HepG2 (cell line): ENCODE measurements around the gene DNAJC18. TPM values are rescaled to one million over a fixed set of nuclear protein-coding genes. Genes with fewer than 3 reads are reported as not detected.

Source experiments
- ATAC-seq: fragments of 200-7000 bp; cut with Tn5 transposase; 3 replicates; pipeline ENCODE4 v1.9.1; 2020; ENCODE audit warnings: mild to moderate bottlenecking, moderate library complexity
- BruUV-seq: library from RNA; stranded (reverse); fragments of 400-500 nt; replicated peaks from 2 replicates; lab custom pipeline; 2021; lab: Mats Ljungman, UMichigan
- CTCF ChIA-PET: fragments of 300-600 bp; formaldehyde crosslinking; extraction: SDS; loops from one replicate; lab custom pipeline; 2021; ENCODE audit warnings: low total read pairs, inconsistent platforms, low intra/inter-chr PET ratio; lab: Yijun Ruan, JAX
- POLR2A ChIA-PET: fragments of 350-600 bp; sonication (Branson Sonifier 250); formaldehyde crosslinking; loops from one replicate; lab custom pipeline; 2020; ENCODE audit warnings: antibody characterized with exemption, inconsistent platforms; lab: Yijun Ruan, JAX
- DNase-seq: peaks from one replicate; pipeline ENCODE4 v3.0.0-alpha.2; 2015; ENCODE audit warnings: low spot score
- FAIRE-seq: peaks from 3 replicates; lab custom pipeline; 2011; peaks lifted over from hg19 to GRCh38; lab: Jason Lieb, UNC
- H2AFZ ChIP-seq: one replicate; pipeline ENCODE4 v1.6.1; 2011; ENCODE audit warnings: low read length, inconsistent platforms
- H3K27ac ChIP-seq: fragments of 300-600 bp; 3 replicates; pipeline ENCODE4 v1.8.0; 2011; ENCODE audit warnings: mixed run types, mild to moderate bottlenecking, mixed read lengths, low read length, inconsistent platforms; ENCODE audit not compliant: insufficient read depth; ENCODE audit errors: extremely low read length
- H3K27me3 ChIP-seq, 2 experiments: fragments of 200-600 bp in 1 of 2; 2 replicates in 1 of 2; 3 replicates in 1 of 2; pipeline versions ENCODE4 v1.6.0 to v1.8.0; 2011; ENCODE audit warnings: low read length in 2 of 2, mild to moderate bottlenecking in 2 of 2, moderate library complexity in 2 of 2, inconsistent platforms in 1 of 2; ENCODE audit not compliant: insufficient read depth in 2 of 2, control insufficient read depth in 1 of 2
- H3K36me3 ChIP-seq, 2 experiments: fragments of 200-600 bp in 1 of 2; replicated peaks in 1 of 2; 2 replicates in 1 of 2; 3 replicates in 1 of 2; pipeline versions ENCODE4 v1.5.1 to v1.8.0; 2011; ENCODE audit warnings: low read length in 2 of 2, inconsistent platforms in 1 of 2; ENCODE audit not compliant: insufficient read depth in 2 of 2, control insufficient read depth in 1 of 2
- H3K4me1 ChIP-seq: 2 replicates; pipeline ENCODE4 v1.5.1; 2012; ENCODE audit warnings: low read length, inconsistent platforms; ENCODE audit not compliant: insufficient read depth
- H3K4me2 ChIP-seq: 2 replicates; pipeline ENCODE4 v1.6.0; 2011; ENCODE audit warnings: low read depth, low read length, inconsistent platforms
- H3K4me3 ChIP-seq, 3 experiments: fragments of 200-600 bp in 1 of 3; sonication (generic), shearing (Covaris generic) in 1 of 3; replicated peaks in 1 of 3; 2 replicates each; pipeline ENCODE4 v1.5.1; 2011 to 2016; ENCODE audit warnings: low read length in 3 of 3, inconsistent platforms in 2 of 3, low read depth in 2 of 3, mild to moderate bottlenecking in 2 of 3, control low read depth in 1 of 3, mixed read lengths in 1 of 3; ENCODE audit not compliant: insufficient read depth in 1 of 3
- H3K79me2 ChIP-seq: one replicate; pipeline ENCODE4 v1.6.1; 2011; ENCODE audit warnings: low read length, inconsistent platforms; ENCODE audit not compliant: insufficient read depth
- H3K9ac ChIP-seq: 2 replicates; pipeline ENCODE4 v1.6.0; 2011; ENCODE audit warnings: mild to moderate bottlenecking, low read depth, low read length, inconsistent platforms; ENCODE audit not compliant: insufficient read depth
- H3K9me3 ChIP-seq: 2 replicates; pipeline ENCODE4 v1.5.1; 2012; ENCODE audit warnings: mild to moderate bottlenecking, low read length
- H4K20me1 ChIP-seq: 2 replicates; pipeline ENCODE4 v1.6.0; 2011; ENCODE audit warnings: inconsistent platforms, mild to moderate bottlenecking, low read length, moderate library complexity; ENCODE audit not compliant: insufficient read depth
- BCL6 ChIP-seq: IDR thresholded peaks from 2 replicates; pipeline ENCODE4 v1.6.1; 2016; ENCODE audit warnings: missing genetic modification reagents, missing compliant biosample characterization
- HNRNPH1 ChIP-seq: fragments of 200-400 bp; formaldehyde crosslinking; optimal IDR thresholded peaks from 2 replicates; pipeline ENCODE3; 2017; ENCODE audit warnings: mild to moderate bottlenecking, low read depth, low read length
- NFKBIZ ChIP-seq: IDR thresholded peaks from 2 replicates; pipeline ENCODE4 v1.6.1; 2018; ENCODE audit warnings: missing genetic modification reagents, missing compliant biosample characterization
- NKX3-1 ChIP-seq: sonication (generic); formaldehyde crosslinking; IDR thresholded peaks from 2 replicates; pipeline ENCODE4 v1.5.0; 2020; ENCODE audit warnings: missing genetic modification reagents
- SRY ChIP-seq: sonication (generic); formaldehyde crosslinking; IDR thresholded peaks from 2 replicates; pipeline ENCODE4 v1.8.0; 2022; ENCODE audit warnings: mild to moderate bottlenecking, missing genetic modification reagents
- UBTF ChIP-seq: sonication (generic); formaldehyde crosslinking; IDR thresholded peaks from 2 replicates; pipeline ENCODE4 v1.4.0; 2020; ENCODE audit warnings: mild to moderate bottlenecking, missing genetic modification reagents
- ZC3H13 ChIP-seq: sonication (generic); formaldehyde crosslinking; IDR thresholded peaks from 2 replicates; pipeline ENCODE4 v1.8.1; 2023; ENCODE audit warnings: mild to moderate bottlenecking, missing genetic modification reagents, moderate library complexity
- ZKSCAN5 ChIP-seq: sonication (generic); formaldehyde crosslinking; IDR thresholded peaks from 2 replicates; pipeline ENCODE4 v1.5.1; 2020; ENCODE audit warnings: mild to moderate bottlenecking, missing genetic modification reagents
- WGBS: methylation state at CpG from one replicate; pipeline ENCODE4 v1.1.6; 2017; ENCODE audit warnings: low lambda C conversion rate; 5-methylcytosine and 5-hydroxymethylcytosine counted together
- in situ Hi-C: cut with HindIII; loops from 2 replicates; pipeline ENCODE4 v1.10.0; 2017; ENCODE audit warnings: low pct_unique_long_range_greater_than_20kb; ENCODE audit not compliant: extremely low pct_ligation_motif_present
- intact Hi-C: fragments of 100-400 bp; cut with micrococcal nuclease; formaldehyde crosslinking; loops from one replicate; pipeline ENCODE4 v1.10.0; 2022; ENCODE audit not compliant: unreplicated experiment
- polyA plus RNA-seq, 8 experiments: library from polyadenylated mRNA; depleted of rRNA in 3 of 8; stranded (reverse) in 7 of 8; unstranded in 1 of 8; fragments of >200 nt; fragmentation: Illumina TruSeq in 4 of 8; extraction: Trizol in 4 of 8; gene quantifications; 2 replicates each; pipeline versions ENCODE4 v1.2.1 to v1.2.3, GENCODE V29; 2011 to 2016; ENCODE audit warnings: low read depth in 4 of 8, missing spikeins in 1 of 8, mixed read lengths in 1 of 8; ENCODE audit not compliant: insufficient read depth in 1 of 8
- total RNA-seq, 5 experiments: library from RNA; depleted of rRNA; stranded (reverse); fragments of >200 nt; fragmentation: Illumina TruSeq; extraction: Trizol; gene quantifications; 2 replicates each; pipeline ENCODE4 v1.2.3, GENCODE V29; 2016; ENCODE audit warnings: low read depth in 1 of 5

DNAJC18 gene
- total and polyA plus RNA-seq, 2 of the 13 experiments (the other 11 are each of a cell fraction or from before 2014, with no cell fraction given), result 6.5 to 6.6 TPM

GRCh38 chr5:139470821-139471300, 31.5 kb upstream of the DNAJC18 start, which contains the start of gene SMIM33 (continued):
- no peak for TF ChIP-seq NFKBIZ (CRISPR knock-in tag)
- TF ChIP-seq SRY (CRISPR knock-in tag), result no peak
- TF ChIP-seq HNRNPH1, result no peak
- TF ChIP-seq NKX3-1 (CRISPR knock-in tag), result no peak
- no peak for TF ChIP-seq ZKSCAN5 (CRISPR knock-in tag)

GRCh38 chr5:139468421-139468931, 29.2 kb upstream of the DNAJC18 start:
- WGBS, result 11% methylated on average over 8 of the region's 8 CpGs
- TF ChIP-seq UBTF (CRISPR knock-in tag) (peak; percentile 59; the same call in 1 of the 2 replicates), BCL6 (CRISPR knock-in tag) (peak; percentile 87), ZC3H13 (CRISPR knock-in tag) (no peak)
- no peak overlapping the region for H3K4me3 ChIP-seq
- no peaks in the 10 kb centered on the region for H3K9me3 ChIP-seq
- H3K27me3 ChIP-seq, result peaks cover 6 to 22% of the 10 kb centered on the region in 2 experiments; a peak in 4 of 5 replicates
- FAIRE-seq, result no peak
- H4K20me1 ChIP-seq, result no peaks in the 10 kb centered on the region
- H2AFZ ChIP-seq, result no peak overlapping the region
- H3K4me2 ChIP-seq, result peak overlapping the region; percentile 27; the same call in 1 of the 2 replicates
- CTCF ChIA-PET, result no interaction called here
- no peaks in the 10 kb centered on the region for H3K36me3 ChIP-seq
- H3K4me1 ChIP-seq, result peaks cover 23% of the 10 kb centered on the region
- H3K27ac ChIP-seq, result no peak overlapping the region
- H3K9ac ChIP-seq, result no peak overlapping the region
- in situ Hi-C loops (no loop called here), intact Hi-C loops (no loop called here)
- DNase-seq, result no peak
- H3K79me2 ChIP-seq, result no peaks in the 10 kb centered on the region
- POLR2A ChIA-PET, result no interaction called here
- ATAC-seq, result peak; percentile 74
- BruUV-seq, result no TSS peak
